Central memory CD8-positive, alpha-beta T cell (primary cell): ENCODE data around the gene SERGEF.

Source experiments
- ATAC-seq: fragments of 150-1000 bp; cut with Tn5 transposase; replicated peaks from 2 replicates; pipeline ENCODE4 v1.10.0; 2022; ENCODE audit warnings: mild to moderate bottlenecking, moderate FRiP score, moderate number of reproducible peaks; ENCODE audit not compliant: poor library complexity, severe bottlenecking; ENCODE audit errors: extremely low read depth
- DNase-seq, 2 donors: peaks; one replicate each; pipeline ENCODE4 v3.0.0; 2021; ENCODE audit warnings: low spot score in 2 of 2
- H3K27ac Mint-ChIP-seq: one replicate; pipeline ENCODE4 v1.8.0; 2022; ENCODE audit warnings: low read depth, mild to moderate bottlenecking, moderate library complexity, mixed read lengths
- H3K27me3 Mint-ChIP-seq: one replicate; pipeline ENCODE4 v1.8.0; 2022; ENCODE audit warnings: mixed read lengths
- H3K36me3 Mint-ChIP-seq: one replicate; pipeline ENCODE4 v1.8.0; 2022; ENCODE audit warnings: mild to moderate bottlenecking, moderate library complexity, mixed read lengths; ENCODE audit not compliant: insufficient read depth
- H3K4me1 Mint-ChIP-seq: one replicate; pipeline ENCODE4 v1.8.0; 2022; ENCODE audit warnings: mixed read lengths
- H3K4me3 Mint-ChIP-seq: one replicate; pipeline ENCODE4 v1.8.0; 2022; ENCODE audit warnings: mild to moderate bottlenecking, moderate library complexity, mixed read lengths
- H3K9me3 Mint-ChIP-seq: one replicate; pipeline ENCODE4 v1.8.0; 2022; ENCODE audit warnings: mixed read lengths

Gene SERGEF

DNA sequence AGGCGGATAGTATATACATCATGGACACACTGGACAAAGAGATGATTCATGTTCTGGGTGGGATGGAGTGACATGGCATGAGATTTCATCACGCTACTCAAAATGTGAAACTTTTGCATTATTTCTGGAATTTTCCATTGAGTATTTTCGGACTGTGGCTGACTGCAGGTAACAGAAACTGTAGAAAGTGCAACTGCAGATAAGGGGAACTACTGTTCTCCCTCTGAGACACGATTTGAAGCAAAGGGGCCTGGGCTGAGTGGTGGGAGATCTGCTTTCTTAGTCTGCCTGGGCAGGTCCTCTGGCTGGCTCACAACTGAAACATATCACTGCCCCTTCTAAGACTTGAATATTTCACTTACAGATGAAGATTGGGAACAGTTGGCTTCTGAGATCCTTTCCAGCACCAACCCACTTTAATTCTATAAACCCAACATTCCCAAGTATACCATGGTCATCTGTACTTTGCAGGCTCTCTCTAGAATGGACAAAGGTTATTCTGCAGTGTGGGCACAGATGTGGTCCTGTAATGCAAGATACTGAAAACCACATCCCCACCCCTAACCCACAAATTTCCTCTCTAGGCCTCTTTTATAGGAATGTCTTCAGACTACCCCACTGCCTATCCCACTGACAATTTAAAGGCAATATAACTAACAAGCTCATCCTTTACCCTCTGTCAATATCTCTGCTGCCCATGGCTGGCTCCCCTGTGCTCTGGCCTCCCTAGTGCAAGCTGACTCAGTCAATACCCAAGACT is 157.1 kb downstream of the SERGEF start:
- no peaks in the 10 kb centered on the region for H3K27me3 Mint-ChIP-seq
- no peaks in the 10 kb centered on the region for H3K9me3 Mint-ChIP-seq
- H3K4me3 Mint-ChIP-seq = no peak overlapping the region
- no peak for ATAC-seq
- H3K36me3 Mint-ChIP-seq = peaks cover 7% of the 10 kb centered on the region
- no peak overlapping the region for H3K27ac Mint-ChIP-seq
- DNase-seq = no peak
- peaks cover 32% of the 10 kb centered on the region for H3K4me1 Mint-ChIP-seq

DNA sequence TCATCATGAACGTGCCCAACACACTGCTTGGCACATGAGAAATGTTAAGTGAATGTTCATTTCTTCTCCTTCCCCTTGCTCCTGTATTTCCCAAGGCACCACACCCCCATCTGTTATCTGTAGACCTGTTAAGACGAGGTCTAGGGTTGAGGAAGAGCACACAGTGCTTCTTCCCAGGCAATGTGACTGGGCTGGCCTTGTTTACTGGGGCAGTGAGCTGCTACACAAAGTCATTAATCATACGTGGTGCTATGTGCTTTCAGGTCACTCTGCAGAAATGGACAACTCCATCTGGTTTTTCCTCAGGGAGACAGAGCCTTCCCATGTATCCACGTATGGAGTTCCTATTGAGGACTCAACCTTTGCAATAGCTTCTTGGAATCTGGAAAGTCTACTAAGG is 159.6 kb downstream of the SERGEF start:
- ATAC-seq (no peak), DNase-seq (no peak)
- H3K36me3 Mint-ChIP-seq = peaks cover 7% of the 10 kb centered on the region
- H3K4me1 Mint-ChIP-seq = peaks cover 27% of the 10 kb centered on the region
- no peak overlapping the region for H3K4me3 Mint-ChIP-seq
- H3K27me3 Mint-ChIP-seq = no peaks in the 10 kb centered on the region
- no peak overlapping the region for H3K27ac Mint-ChIP-seq
- H3K9me3 Mint-ChIP-seq = no peaks in the 10 kb centered on the region

- no peak overlapping the region for H3K4me3 Mint-ChIP-seq
- no peak overlapping the region for H3K27ac Mint-ChIP-seq
- no peaks in the 10 kb centered on the region for H3K9me3 Mint-ChIP-seq
- peaks cover 17% of the 10 kb centered on the region for H3K4me1 Mint-ChIP-seq
- ATAC-seq (no peak), DNase-seq (no peak)
- no peaks in the 10 kb centered on the region for H3K27me3 Mint-ChIP-seq
- peaks cover 7% of the 10 kb centered on the region for H3K36me3 Mint-ChIP-seq
These were observed 160.6 kb downstream of the SERGEF start for GRCh38 chr11:17852246-17852645.

DNA sequence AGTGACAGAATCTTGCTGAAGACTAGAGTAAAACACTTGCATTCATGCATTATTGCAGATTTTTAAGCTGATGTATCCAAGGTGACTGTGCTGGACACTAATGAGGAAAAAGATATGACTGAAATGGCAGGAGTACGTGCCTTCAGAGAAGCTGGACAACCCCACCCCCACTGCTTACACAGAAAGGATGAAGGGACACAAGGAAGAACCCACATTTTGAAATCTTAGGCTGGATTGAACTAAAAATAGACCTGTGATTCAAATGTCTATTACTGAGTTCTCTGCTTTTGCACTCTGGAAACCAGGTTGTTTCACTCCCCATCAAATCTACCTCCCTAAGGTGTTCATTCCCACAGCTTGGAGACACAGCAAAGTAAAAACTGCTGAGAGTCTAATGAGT is 161.2 kb downstream of the SERGEF start:
- DNase-seq = no peak
- ATAC-seq = no peak
- Mint-ChIP-seq H3K9me3 (no peaks in the 10 kb centered on the region), H3K27ac (no peak overlapping the region), H3K36me3 (peaks cover 7% of the 10 kb centered on the region), H3K4me3 (no peak overlapping the region), H3K27me3 (no peaks in the 10 kb centered on the region), H3K4me1 (peaks cover 13% of the 10 kb centered on the region)

- no peak overlapping the region for H3K4me3 Mint-ChIP-seq
- DNase-seq = no peak
- no peak for ATAC-seq
- no peaks in the 10 kb centered on the region for H3K9me3 Mint-ChIP-seq
- H3K4me1 Mint-ChIP-seq = no peaks in the 10 kb centered on the region
- peaks cover 7% of the 10 kb centered on the region for H3K36me3 Mint-ChIP-seq
- H3K27ac Mint-ChIP-seq = no peak overlapping the region
- no peaks in the 10 kb centered on the region for H3K27me3 Mint-ChIP-seq
These were observed 162.5 kb downstream of the SERGEF start for GRCh38 chr11:17850336-17850735.

DNA sequence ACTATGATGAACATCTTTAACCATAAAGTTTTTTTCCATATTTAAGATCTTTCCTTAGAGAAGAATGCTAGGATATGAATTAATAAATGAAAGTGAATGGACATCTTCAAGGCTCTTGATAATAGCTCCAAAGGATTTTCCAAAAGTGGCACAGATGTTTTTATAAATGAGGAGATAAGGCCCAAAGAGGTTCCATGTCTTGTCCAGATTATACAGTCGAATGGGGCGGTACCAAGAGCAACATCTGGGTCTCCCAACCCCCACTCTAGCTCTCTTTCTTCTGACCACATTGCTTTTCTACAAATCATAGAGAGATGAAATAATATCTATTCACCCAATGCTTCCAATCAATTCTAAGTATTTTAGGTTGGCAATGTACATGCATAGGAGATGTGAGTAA is 164.1 kb downstream of the SERGEF start:
- Mint-ChIP-seq H3K4me3 (no peak overlapping the region), H3K36me3 (peaks cover 7% of the 10 kb centered on the region), H3K9me3 (no peaks in the 10 kb centered on the region), H3K27me3 (no peaks in the 10 kb centered on the region), H3K27ac (no peak overlapping the region), H3K4me1 (no peaks in the 10 kb centered on the region)
- DNase-seq (no peak), ATAC-seq (no peak)

DNA sequence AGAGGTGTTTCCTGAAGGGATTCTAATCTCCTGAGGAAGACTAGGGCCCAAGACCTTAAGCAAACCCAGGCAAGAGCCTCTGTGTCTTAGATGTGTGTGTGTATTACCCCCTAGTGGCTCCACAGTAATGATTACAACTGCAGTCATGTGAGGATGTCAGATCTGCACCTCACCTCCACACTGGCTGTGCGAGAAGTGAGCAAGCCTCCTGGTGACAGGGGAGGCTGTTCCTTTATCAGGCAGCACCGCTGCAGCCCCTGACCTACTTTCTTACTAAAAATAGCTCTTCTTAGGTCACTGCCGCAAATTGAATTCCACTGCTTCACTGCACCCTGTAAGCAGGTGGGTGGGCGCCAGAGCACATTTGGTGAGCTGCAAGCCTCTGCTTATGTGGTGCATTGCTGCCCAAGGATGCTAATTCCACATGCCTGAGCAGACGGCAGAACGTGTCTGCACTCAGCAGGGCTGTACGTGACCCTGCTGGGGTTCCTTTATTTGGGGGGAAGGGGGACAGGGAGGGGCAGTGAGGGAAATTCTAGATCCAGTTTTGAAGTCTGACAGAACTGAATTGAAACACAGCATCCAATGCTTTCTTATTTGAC is 165.9 kb downstream of the SERGEF start:
- H3K9me3 Mint-ChIP-seq = no peaks in the 10 kb centered on the region

GRCh38 chr11:17845431-17845881 is 167.4 kb downstream of the SERGEF start:
- Mint-ChIP-seq H3K9me3 (no peaks in the 10 kb centered on the region), H3K4me3 (no peak overlapping the region), H3K4me1 (peaks cover 8% of the 10 kb centered on the region), H3K27me3 (no peaks in the 10 kb centered on the region), H3K27ac (no peak overlapping the region), H3K36me3 (peaks cover 4% of the 10 kb centered on the region)
- ATAC-seq = no peak
- no peak for DNase-seq

More for the DNA sequence above, 165.9 kb downstream of the SERGEF start:
- Mint-ChIP-seq H3K27me3 (no peaks in the 10 kb centered on the region), H3K4me3 (no peak overlapping the region), H3K27ac (no peak overlapping the region), H3K36me3 (peaks cover 7% of the 10 kb centered on the region), H3K4me1 (peaks cover under 1% of the 10 kb centered on the region)
- DNase-seq (no peak), ATAC-seq (no peak)

GRCh38 chr11:17840101-17840548 is 172.7 kb downstream of the SERGEF start:
- Mint-ChIP-seq H3K9me3 (no peaks in the 10 kb centered on the region), H3K36me3 (peaks cover 3% of the 10 kb centered on the region), H3K4me3 (no peak overlapping the region), H3K4me1 (peaks cover 8% of the 10 kb centered on the region), H3K27ac (no peak overlapping the region), H3K27me3 (no peaks in the 10 kb centered on the region)
- ATAC-seq = no peak
- DNase-seq = no peak

DNA sequence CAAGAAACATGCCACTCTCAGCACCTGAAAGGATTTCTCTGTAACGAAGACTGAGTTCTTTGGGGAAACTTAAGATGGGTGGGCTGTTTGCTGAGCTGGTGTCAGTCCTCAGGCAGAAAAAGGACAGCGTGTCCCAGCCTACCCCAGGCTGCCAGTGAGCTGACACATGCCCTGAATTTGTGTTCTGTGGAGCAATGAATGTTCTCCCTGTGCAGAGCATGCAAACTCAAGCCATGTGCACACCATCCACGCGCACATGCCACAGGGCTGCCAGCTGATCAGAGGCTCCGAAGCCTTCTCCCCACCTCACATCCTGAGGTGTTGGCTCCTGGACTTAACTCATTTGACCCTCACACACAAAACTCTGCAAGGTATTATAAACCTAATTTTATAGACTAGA is 173.4 kb downstream of the SERGEF start:
- Mint-ChIP-seq H3K36me3 (no peaks in the 10 kb centered on the region), H3K27me3 (no peaks in the 10 kb centered on the region), H3K4me3 (no peak overlapping the region), H3K27ac (no peak overlapping the region), H3K9me3 (no peaks in the 10 kb centered on the region), H3K4me1 (peaks cover 8% of the 10 kb centered on the region)
- no peak for DNase-seq
- ATAC-seq = no peak

GRCh38 chr11:17838102-17838501 is 174.7 kb downstream of the SERGEF start:
- H3K4me3 Mint-ChIP-seq = no peak overlapping the region
- H3K4me1 Mint-ChIP-seq = peaks cover 8% of the 10 kb centered on the region
- H3K27ac Mint-ChIP-seq = no peak overlapping the region
- no peak for DNase-seq
- no peaks in the 10 kb centered on the region for H3K36me3 Mint-ChIP-seq
- no peaks in the 10 kb centered on the region for H3K9me3 Mint-ChIP-seq
- no peak for ATAC-seq
- no peaks in the 10 kb centered on the region for H3K27me3 Mint-ChIP-seq

- no peak for ATAC-seq
- Mint-ChIP-seq H3K27ac (no peak overlapping the region), H3K4me3 (no peak overlapping the region)
These were observed 181.0 kb downstream of the SERGEF start for GRCh38 chr11:17831883-17832282.

DNA sequence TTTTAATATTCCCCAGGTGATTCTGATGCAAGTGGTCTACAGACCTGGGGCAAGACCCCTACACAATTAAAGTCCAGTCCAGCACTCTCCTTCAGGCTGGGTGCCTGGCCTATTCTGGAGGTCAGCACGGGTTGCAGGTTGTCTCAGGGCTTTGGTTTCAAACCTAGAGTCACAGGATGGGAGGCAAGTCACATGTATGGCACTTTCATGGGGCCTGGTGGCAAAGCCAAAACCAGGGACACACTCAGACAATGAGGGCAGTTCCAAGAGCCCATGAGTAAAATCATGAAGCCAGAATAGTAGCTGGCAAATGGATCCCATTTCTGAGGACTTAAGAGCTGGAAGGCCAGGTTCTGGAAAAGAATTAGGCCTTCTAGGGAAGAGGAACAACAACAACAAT is 181.6 kb downstream of the SERGEF start:
- ATAC-seq = no peak
- peaks cover 1% of the 10 kb centered on the region for H3K36me3 Mint-ChIP-seq
- no peaks in the 10 kb centered on the region for H3K27me3 Mint-ChIP-seq

More at GRCh38 chr11:17831883-17832282, 181.0 kb downstream of the SERGEF start:
- no peak for DNase-seq
- no peaks in the 10 kb centered on the region for H3K9me3 Mint-ChIP-seq
- peaks cover 1% of the 10 kb centered on the region for H3K36me3 Mint-ChIP-seq
- no peaks in the 10 kb centered on the region for H3K4me1 Mint-ChIP-seq
- no peaks in the 10 kb centered on the region for H3K27me3 Mint-ChIP-seq

More for the DNA sequence above, 181.6 kb downstream of the SERGEF start:
- no peak for DNase-seq
- H3K27ac Mint-ChIP-seq = no peak overlapping the region
- no peaks in the 10 kb centered on the region for H3K4me1 Mint-ChIP-seq
- H3K4me3 Mint-ChIP-seq = no peak overlapping the region
- H3K9me3 Mint-ChIP-seq = no peaks in the 10 kb centered on the region
